OCI-LY3 (cell line): ENCODE measurements around the gene CHST11.

Source experiments
- H2AFZ ChIP-seq: fragments of 200-600, 300-600 bp; shearing (Covaris generic); 2 replicates; pipeline ENCODE4 v1.6.0; 2014; ENCODE audit warnings: antibody characterized with exemption, low read depth, low read length
- H3K27ac ChIP-seq: fragments of 200-600, 300-600 bp; sonication (generic); 2 replicates; pipeline ENCODE4 v1.5.1; 2014; ENCODE audit warnings: mild to moderate bottlenecking, low read length, moderate library complexity, mixed read lengths
- H3K27me3 ChIP-seq: fragments of 200-600, 300-600 bp; sonication (generic); 2 replicates; pipeline ENCODE4 v1.6.1; 2014; ENCODE audit warnings: low read depth, low read length, mixed read lengths
- H3K36me3 ChIP-seq: fragments of 200-600, 300-600 bp; sonication (generic); replicated peaks from 2 replicates; pipeline ENCODE3; 2014; ENCODE audit warnings: low read depth, low read length, mixed read lengths
- H3K4me1 ChIP-seq: fragments of 300-600, 200-600 bp; sonication (generic); 2 replicates; pipeline ENCODE4 v1.6.1; 2014; ENCODE audit warnings: low read length, mixed read lengths
- H3K4me2 ChIP-seq: fragments of 200-600, 300-600 bp; sonication (generic); 2 replicates; pipeline ENCODE4 v1.6.1; 2014; ENCODE audit warnings: low read length, mixed read lengths
- H3K4me3 ChIP-seq: fragments of 300-600, 200-600 bp; sonication (generic); 2 replicates; pipeline ENCODE4 v1.5.1; 2014; ENCODE audit warnings: antibody characterized with exemption, mild to moderate bottlenecking, low read length, moderate library complexity
- H3K79me2 ChIP-seq: fragments of 300-600, 200-600 bp; shearing (Covaris generic); 2 replicates; pipeline ENCODE4 v1.6.1; 2014; ENCODE audit warnings: mild to moderate bottlenecking, low read length, mixed read lengths
- H3K9ac ChIP-seq: fragments of 300-600, 200-600 bp; shearing (Covaris generic); 2 replicates; pipeline ENCODE4 v1.6.0; 2014; ENCODE audit warnings: mild to moderate bottlenecking, low read length, moderate library complexity
- H3K9me3 ChIP-seq: fragments of 200-600, 300-600 bp; shearing (Covaris generic); 2 replicates; pipeline ENCODE4 v1.6.1; 2014; ENCODE audit warnings: low read length, mixed read lengths; ENCODE audit not compliant: insufficient read depth
- H4K20me1 ChIP-seq: fragments of 200-600, 300-600 bp; sonication (generic); 2 replicates; pipeline ENCODE4 v1.6.1; 2016; ENCODE audit warnings: low read length, mixed read lengths; ENCODE audit not compliant: insufficient read depth
- CTCF ChIP-seq: fragments of 200-600, 300-600 bp; sonication (generic); IDR thresholded peaks from 2 replicates; pipeline ENCODE4 v1.5.1; 2014; ENCODE audit warnings: antibody characterized with exemption, low read length, low read depth
- EZH2phosphoT487 ChIP-seq: fragments of 200-600 bp; shearing (Covaris generic); IDR thresholded peaks from 2 replicates; pipeline ENCODE4 v1.6.1; 2018; ENCODE audit warnings: antibody characterized with exemption, mixed run types, low read depth

Gene CHST11

GRCh38 chr12:104686196-104686595 is 229.4 kb downstream of the CHST11 start:
- Histone ChIP-seq H3K27me3 (no peaks in the 10 kb centered on the region), H3K4me1 (peaks cover 17% of the 10 kb centered on the region), H2AFZ (no peak overlapping the region), H3K9me3 (no peaks in the 10 kb centered on the region), H3K9ac (no peak overlapping the region), H3K4me2 (no peak overlapping the region), H3K79me2 (no peaks in the 10 kb centered on the region), H3K36me3 (no peaks in the 10 kb centered on the region), H3K4me3 (no peak overlapping the region), H3K27ac (no peak overlapping the region), H4K20me1 (no peaks in the 10 kb centered on the region)
- no peak for TF ChIP-seq EZH2phosphoT487
- no peak for TF ChIP-seq CTCF

- Histone ChIP-seq H3K4me2 (no peak overlapping the region), H3K9ac (no peak overlapping the region), H3K27ac (no peak overlapping the region), H2AFZ (no peak overlapping the region), H3K4me3 (no peak overlapping the region), H3K27me3 (no peaks in the 10 kb centered on the region), H3K79me2 (no peaks in the 10 kb centered on the region), H3K4me1 (peaks cover 22% of the 10 kb centered on the region), H3K36me3 (peaks cover 2% of the 10 kb centered on the region), H3K9me3 (no peaks in the 10 kb centered on the region; the same call in 1 of the 2 replicates), H4K20me1 (no peaks in the 10 kb centered on the region)
- TF ChIP-seq EZH2phosphoT487 (no peak), CTCF (no peak)
Measured at GRCh38 chr12:104687823-104688573, 231.2 kb downstream of the CHST11 start.

GRCh38 chr12:104689635-104690034 is 232.9 kb downstream of the CHST11 start:
- Histone ChIP-seq H3K4me2 (no peak overlapping the region), H3K9ac (no peak overlapping the region), H3K79me2 (no peaks in the 10 kb centered on the region), H3K9me3 (no peaks in the 10 kb centered on the region; the same call in 1 of the 2 replicates), H3K4me3 (no peak overlapping the region), H4K20me1 (no peaks in the 10 kb centered on the region), H3K36me3 (peaks cover 6% of the 10 kb centered on the region), H3K27me3 (no peaks in the 10 kb centered on the region), H3K4me1 (peaks cover 19% of the 10 kb centered on the region), H2AFZ (no peak overlapping the region), H3K27ac (no peak overlapping the region)
- TF ChIP-seq CTCF (no peak), EZH2phosphoT487 (no peak)

- Histone ChIP-seq H2AFZ (no peak overlapping the region), H3K27ac (no peak overlapping the region), H3K9me3 (no peaks in the 10 kb centered on the region; the same call in 1 of the 2 replicates), H3K27me3 (no peaks in the 10 kb centered on the region), H3K4me1 (peaks cover 21% of the 10 kb centered on the region), H4K20me1 (no peaks in the 10 kb centered on the region), H3K4me3 (peak overlapping the region; percentile 53), H3K9ac (no peak overlapping the region), H3K36me3 (peaks cover 6% of the 10 kb centered on the region), H3K79me2 (no peaks in the 10 kb centered on the region), H3K4me2 (peak overlapping the region; percentile 64)
- TF ChIP-seq EZH2phosphoT487 (no peak), CTCF (no peak)
Measured at GRCh38 chr12:104691721-104692556, 235.2 kb downstream of the CHST11 start.
